Heart right ventricle (tissue), 16 donors: Measurements from ENCODE around the gene CALHM6. TPM values are rescaled to one million over a fixed set of nuclear protein-coding genes. Genes with fewer than 3 reads are reported as not detected.

Source experiments
- ATAC-seq, 8 donors: fragments of 200-7000 bp; cut with Tn5 transposase; one replicate each; pipeline ENCODE4 v1.9.1; 2020; ENCODE audit warnings: mild to moderate bottlenecking in 8 of 8, moderate library complexity in 8 of 8, moderate number of reproducible peaks in 1 of 8
- DNase-seq, 2 donors: peaks; one replicate each; pipeline ENCODE4 v3.0.0-alpha.2; 2020
- H3K27ac ChIP-seq, 10 donors: fragments of 200-600 bp; sonication (generic) in 2 of 10; one replicate each; pipeline versions ENCODE4 v1.5.0 to v1.8.0; 2020 to 2022; ENCODE audit warnings: mild to moderate bottlenecking in 3 of 10
- H3K27me3 ChIP-seq, 7 donors: fragments of 200-600 bp; one replicate each; pipeline ENCODE4 v1.8.0; 2021 to 2022; ENCODE audit warnings: mild to moderate bottlenecking in 2 of 7
- H3K36me3 ChIP-seq, 9 donors: fragments of 200-600 bp; sonication (generic) in 1 of 9; one replicate each; pipeline versions ENCODE4 v1.5.0 to v1.8.0; 2020 to 2022; ENCODE audit warnings: mild to moderate bottlenecking in 2 of 9
- H3K4me1 ChIP-seq, 9 donors: fragments of 200-600 bp; sonication (generic) in 1 of 9; one replicate each; pipeline versions ENCODE4 v1.5.0 to v1.8.0; 2020 to 2022; ENCODE audit warnings: mild to moderate bottlenecking in 4 of 9
- H3K4me3 ChIP-seq, 10 donors: fragments of 200-600 bp; sonication (generic) in 2 of 10; one replicate each; pipeline versions ENCODE4 v1.5.0 to v1.8.0; 2020 to 2022; ENCODE audit warnings: mild to moderate bottlenecking in 7 of 10, moderate library complexity in 2 of 10
- H3K9me3 ChIP-seq, 11 donors: fragments of 200-600 bp in 10 of 11; sonication (generic) in 2 of 11; one replicate each; pipeline versions ENCODE4 v1.5.0 to v1.8.0; 2013 to 2022; ENCODE audit warnings: mild to moderate bottlenecking in 2 of 11, control low read depth in 1 of 11, moderate library complexity in 1 of 11
- WGBS, 2 donors: extraction: QIAGEN DNeasy Blood & Tissue Kit; methylation state at CpG; one replicate each; pipeline ENCODE4 v1.1.7; 2013; ENCODE audit warnings: inconsistent platforms in 1 of 2; 5-methylcytosine and 5-hydroxymethylcytosine counted together
- intact Hi-C, 10 donors: fragments of 100-400 bp; cut with DNase I; formaldehyde crosslinking; loops; one replicate each; pipeline versions ENCODE4 v1.11.1 to v1.14.2; 2022
- polyA plus RNA-seq, 2 donors: library from polyadenylated mRNA; stranded (reverse); fragments of 200-250 nt; gene quantifications; one replicate each; pipeline ENCODE4 v1.2.3, GENCODE V29; 2013
- total RNA-seq, 10 donors: library from RNA; stranded (reverse); fragmentation: NEBNext Ultra II Directional in 3 of 10; extraction: Animal tissue kit (Norgen Biotek cat#: 25700) in 3 of 10; gene quantifications; one replicate each; pipeline versions ENCODE4 v1.2.1 to v1.2.4, GENCODE V29; 2021 to 2023
- TF ChIP-seq, protein P1 (sequence below), 9 donors: fragments of 200-600 bp; sonication (generic) in 2 of 9; IDR thresholded peaks; one replicate each; pipeline versions ENCODE4 v1.5.0 to v1.8.0; 2021 to 2022; ENCODE audit warnings: antibody characterized with exemption in 9 of 9, mild to moderate bottlenecking in 5 of 9, moderate library complexity in 1 of 9
- donor health status: Arrhythmogenic right ventricular cardiomyopathy.
- donor health status: ischemic (EF 13 %, LVEDD 7.1; RV severe dilation, severe dysfunction).
- donor health status: healthy with polysubstance abuse.
- donor health status: DM: no; HTN: yes; CAD: no.
- donor health status: DM: no; HTN: no; CAD: no.
- donor health status: ischemic (EF 25% LVEDD 6.9; RV normal size, moderate dysfunction).
- donor health status: ischemic (EF 25% LVEDD 5.7; RV mildly dilated, moderate dysfunction).
- donor health status: healthy.
- donor health status: DM: yes; HTN: yes; CAD: no.
- donor health status: Ischemic cardiomyopathy.
- donor health status: ischemic (EF 35%, LVEDD 5.7; RV mildly dilated, moderate dysfunction).
- donor health status: nonischemic (EF 11% LVEDD 7.7; RV severe dilation, severe dysfunction).
- donor health status: DM: yes; HTN: yes; CAD: no.
- donor health status: PGD.
- donor health status: ischemic (EF 29% LVEDD 5.4; RV normal size, mild dysfunction).
- donor health status: nonischemic (EF 23%, LVEDD 6.1; RV moderate dilation, normal function).

Gene CALHM6
- total and polyA plus RNA-seq, 12 donors: 0.45 to 40.8 (median 1.5) TPM; not detected in 2

DNA sequence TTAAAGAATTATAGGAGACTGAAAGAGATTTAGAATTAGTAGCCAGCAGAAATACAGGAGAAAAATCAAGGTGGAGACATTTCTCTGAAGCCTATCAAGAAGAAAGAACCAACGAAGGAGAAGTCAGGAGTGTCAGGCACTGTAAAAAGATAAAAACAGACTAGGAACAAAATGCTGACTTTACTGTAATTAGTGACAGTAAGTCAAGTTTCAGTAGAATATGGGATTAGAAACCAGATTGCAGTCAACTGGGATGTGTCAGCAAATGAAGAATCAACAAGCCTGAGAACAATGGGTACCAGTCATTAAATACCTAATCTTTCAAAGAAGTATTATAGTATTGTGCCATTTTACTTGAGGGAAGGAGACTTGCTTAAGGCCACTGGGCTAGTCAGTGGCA lies 21.6 kb downstream of the CALHM6 start:
- Histone ChIP-seq H3K27me3 (no peaks in the 10 kb centered on the region), H3K4me1 (no peaks in the 10 kb centered on the region), H3K27ac (no peak overlapping the region), H3K4me3 (no peak overlapping the region), H3K9me3 (no peaks in the 10 kb centered on the region), H3K36me3 (no peaks in the 10 kb centered on the region)
- intact Hi-C loops: no loop called here
- no peak for ATAC-seq
- 64 to 89% methylated on average over 1 of the region's 1 CpG for WGBS, 2 donors
- TF ChIP-seq, protein P1, sequence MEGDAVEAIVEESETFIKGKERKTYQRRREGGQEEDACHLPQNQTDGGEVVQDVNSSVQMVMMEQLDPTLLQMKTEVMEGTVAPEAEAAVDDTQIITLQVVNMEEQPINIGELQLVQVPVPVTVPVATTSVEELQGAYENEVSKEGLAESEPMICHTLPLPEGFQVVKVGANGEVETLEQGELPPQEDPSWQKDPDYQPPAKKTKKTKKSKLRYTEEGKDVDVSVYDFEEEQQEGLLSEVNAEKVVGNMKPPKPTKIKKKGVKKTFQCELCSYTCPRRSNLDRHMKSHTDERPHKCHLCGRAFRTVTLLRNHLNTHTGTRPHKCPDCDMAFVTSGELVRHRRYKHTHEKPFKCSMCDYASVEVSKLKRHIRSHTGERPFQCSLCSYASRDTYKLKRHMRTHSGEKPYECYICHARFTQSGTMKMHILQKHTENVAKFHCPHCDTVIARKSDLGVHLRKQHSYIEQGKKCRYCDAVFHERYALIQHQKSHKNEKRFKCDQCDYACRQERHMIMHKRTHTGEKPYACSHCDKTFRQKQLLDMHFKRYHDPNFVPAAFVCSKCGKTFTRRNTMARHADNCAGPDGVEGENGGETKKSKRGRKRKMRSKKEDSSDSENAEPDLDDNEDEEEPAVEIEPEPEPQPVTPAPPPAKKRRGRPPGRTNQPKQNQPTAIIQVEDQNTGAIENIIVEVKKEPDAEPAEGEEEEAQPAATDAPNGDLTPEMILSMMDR (IDR thresholded peaks at IDR 0.05): no peak
- no peak for DNase-seq

DNA sequence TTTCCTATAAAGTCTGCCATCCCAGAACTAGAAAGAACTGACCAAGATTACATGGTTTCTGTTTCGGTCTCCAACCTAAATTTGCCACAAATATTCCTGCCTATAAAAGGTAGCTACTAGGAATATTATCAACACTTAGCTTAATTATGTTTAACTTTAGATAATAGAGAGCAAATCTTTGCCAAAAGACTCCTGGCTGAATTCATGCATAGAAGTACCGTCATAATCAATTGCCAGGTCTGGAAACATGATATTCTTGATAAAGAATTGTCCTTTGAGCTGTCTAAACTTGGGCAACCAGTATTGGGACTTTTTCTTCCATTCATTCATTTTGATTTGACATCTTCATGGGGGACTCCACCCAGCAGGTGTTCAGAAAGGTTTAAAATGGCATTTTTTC lies 22.4 kb downstream of the CALHM6 start:
- H3K9me3 ChIP-seq: peaks cover 0 to 7% (median 0%) of the 10 kb centered on the region in 11 donors
- no peak for ATAC-seq
- H3K4me3 ChIP-seq: no peak overlapping the region
- 83 to 86% methylated on average over 2 of the region's 2 CpGs for WGBS, 2 donors
- intact Hi-C loops: no loop called here
- no peak overlapping the region for H3K27ac ChIP-seq
- TF ChIP-seq, protein P1 (IDR thresholded peaks at IDR 0.05): no peak
- no peak for DNase-seq
- no peaks in the 10 kb centered on the region for H3K36me3 ChIP-seq
- no peaks in the 10 kb centered on the region for H3K4me1 ChIP-seq
- H3K27me3 ChIP-seq: no peaks in the 10 kb centered on the region

DNA sequence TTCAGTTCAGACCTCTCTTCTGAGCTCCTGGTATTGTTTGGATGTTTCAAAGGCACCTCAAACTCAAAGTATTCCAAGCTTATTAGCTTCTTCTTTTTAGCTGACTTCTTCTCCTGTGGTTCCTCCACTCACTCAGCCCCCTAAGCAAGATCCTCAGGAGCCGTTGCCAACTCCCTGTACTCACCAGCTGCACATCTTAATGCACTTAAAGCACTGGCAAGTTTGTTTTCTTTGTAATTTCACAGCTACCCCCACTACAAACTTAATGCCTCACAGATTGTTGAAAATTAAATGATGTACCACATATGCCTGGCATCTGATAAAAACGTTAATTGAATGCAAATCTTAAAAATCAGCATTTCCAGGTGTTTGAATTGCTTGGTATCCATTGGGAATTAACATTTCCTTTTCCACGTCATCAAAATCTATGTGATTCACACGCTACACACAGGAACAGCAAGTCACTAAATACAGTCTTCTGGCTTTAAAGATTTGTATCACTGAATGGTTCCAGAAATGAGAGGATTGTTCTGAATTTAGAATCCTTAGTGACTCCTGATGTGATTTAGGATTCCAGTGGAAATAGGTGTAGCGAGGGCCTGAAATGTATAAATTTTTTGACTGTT lies 24.5 kb downstream of the CALHM6 start:
- intact Hi-C loops: no loop called here

DNA sequence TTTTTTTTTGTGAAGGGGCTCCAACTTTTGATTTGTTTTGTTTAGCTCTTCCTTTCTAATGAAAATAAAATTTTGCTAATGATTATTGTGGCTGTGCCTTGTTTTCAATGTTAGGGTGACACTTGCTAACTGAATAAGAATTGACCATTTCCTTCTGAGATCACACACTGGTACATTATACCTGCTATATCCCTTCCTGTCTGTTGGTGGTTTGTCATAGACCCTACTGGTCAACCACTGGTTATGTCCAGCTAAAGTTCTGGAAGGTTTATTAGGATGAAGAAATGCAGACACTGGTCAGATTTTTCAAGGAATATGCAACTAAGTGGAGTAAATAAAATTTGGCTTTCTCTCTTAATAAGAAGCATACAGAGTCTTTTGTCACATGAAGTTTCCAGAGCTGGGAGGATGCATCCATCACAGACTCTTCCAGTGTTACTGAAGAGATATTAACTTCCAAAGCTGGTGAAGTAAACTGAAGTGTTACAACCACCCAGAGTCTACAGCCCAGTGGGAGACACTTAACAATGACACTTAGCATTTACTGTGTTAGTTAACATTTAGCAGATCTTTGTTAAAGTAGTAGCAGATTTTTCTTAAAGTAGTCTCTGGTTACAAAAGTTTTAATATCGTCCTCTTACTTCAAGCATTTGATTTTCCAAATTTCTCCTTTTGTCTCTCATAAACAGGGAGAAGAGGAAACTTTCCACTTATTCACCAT lies 30.6 kb downstream of the CALHM6 start:
- Histone ChIP-seq H3K9me3 (peaks cover 0 to 21% (median 0%) of the 10 kb centered on the region in 11 donors), H3K36me3 (no peaks in the 10 kb centered on the region), H3K27me3 (no peaks in the 10 kb centered on the region), H3K4me1 (no peaks in the 10 kb centered on the region), H3K27ac (no peak overlapping the region), H3K4me3 (no peak overlapping the region)
- TF ChIP-seq, protein P1 (IDR thresholded peaks at IDR 0.05): no peak
- intact Hi-C loops: no loop called here
- ATAC-seq (no peak), DNase-seq (no peak)
- 94 to 98% methylated on average over 1 of the region's 1 CpG for WGBS, 2 donors

More for the DNA sequence above, 24.5 kb downstream of the CALHM6 start:
- Histone ChIP-seq H3K27me3 (no peaks in the 10 kb centered on the region), H3K36me3 (no peaks in the 10 kb centered on the region), H3K27ac (no peak overlapping the region), H3K4me3 (no peak overlapping the region), H3K9me3 (peaks cover 0 to 13% (median 0%) of the 10 kb centered on the region in 11 donors), H3K4me1 (no peaks in the 10 kb centered on the region)
- TF ChIP-seq, protein P1 (IDR thresholded peaks at IDR 0.05): no peak
- ATAC-seq: no peak
- WGBS, 2 donors: 58 to 60% methylated on average over 5 of the region's 5 CpGs
- no peak for DNase-seq
